Measurements from ENCODE around the gene C16orf92.

C16orf92 gene

GRCh38 chr16:30002614-30003346 is 20.2 kb upstream of the C16orf92 start:
- Histone ChIP-seq H4K8ac (ENCODE audit: low read depth, low read length) (no peak overlapping the region), H4K5ac (ENCODE audit: low read length) (no peak overlapping the region), H3K23ac (ENCODE audit: low read length) (no peak overlapping the region), H3K56ac (ENCODE audit: low read length) (no peak overlapping the region), H2AK5ac (ENCODE audit: low read length) (no peak overlapping the region), H2BK15ac (replicated peaks; ENCODE audit: low read depth) (no peak overlapping the region), H3K4me1 (ENCODE audit: control insufficient read depth, low read depth, low read length) (no peaks in the 10 kb centered on the region), H3K4ac (ENCODE audit: low read depth, low read length) (no peak overlapping the region), H3K79me1 (ENCODE audit: low read length) (peaks cover 1% of the 10 kb centered on the region), H3K27ac (ENCODE audit: low read depth, low read length) (no peak overlapping the region), H3K4me3 (ENCODE audit: low read length) (no peak overlapping the region), H3K18ac (ENCODE audit: low read length) (no peak overlapping the region), H3K27me3 (ENCODE audit: insufficient read depth, low read length, poor library complexity) (no peaks in the 10 kb centered on the region), H3K4me2 (ENCODE audit: low read length) (no peak overlapping the region), H2BK120ac (ENCODE audit: low read depth, low read length) (no peak overlapping the region), H3K79me2 (ENCODE audit: control insufficient read depth, insufficient read depth, low read length) (no peaks in the 10 kb centered on the region), H3K36me3 (ENCODE audit: control insufficient read depth, insufficient read depth, low read length) (peaks cover 2% of the 10 kb centered on the region), H2BK5ac (ENCODE audit: low read length) (no peak overlapping the region), H3K9ac (ENCODE audit: low read length) (no peak overlapping the region)
- WGBS (ENCODE audit: extremely low coverage, insufficient coverage, low lambda C conversion rate): no CpG with 5 or more reads among the region's 19 CpGs
- no peak for DNase-seq

- H3K36me3 ChIP-seq (ENCODE audit: control insufficient read depth, insufficient read depth, low read length): peaks cover 2% of the 10 kb centered on the region
- no peak overlapping the region for H3K4me3 ChIP-seq (ENCODE audit: low read length)
- no peak overlapping the region for H4K5ac ChIP-seq (ENCODE audit: low read length)
- no peak for DNase-seq
- H3K27me3 ChIP-seq (ENCODE audit: insufficient read depth, low read length, poor library complexity): no peaks in the 10 kb centered on the region
- H2BK5ac ChIP-seq (ENCODE audit: low read length): no peak overlapping the region
- H4K8ac ChIP-seq (ENCODE audit: low read depth, low read length): no peak overlapping the region
- H3K56ac ChIP-seq (ENCODE audit: low read length): no peak overlapping the region
- no CpG with 5 or more reads among the region's 17 CpGs for WGBS (ENCODE audit: extremely low coverage, insufficient coverage, low lambda C conversion rate)
- no peak overlapping the region for H3K9ac ChIP-seq (ENCODE audit: low read length)
- H3K79me2 ChIP-seq (ENCODE audit: control insufficient read depth, insufficient read depth, low read length): no peaks in the 10 kb centered on the region
- no peak overlapping the region for H3K4me2 ChIP-seq (ENCODE audit: low read length)
- H2AK5ac ChIP-seq (ENCODE audit: low read length): no peak overlapping the region
- H3K27ac ChIP-seq (ENCODE audit: low read depth, low read length): no peak overlapping the region
- H3K18ac ChIP-seq (ENCODE audit: low read length): no peak overlapping the region
- no peak overlapping the region for H3K23ac ChIP-seq (ENCODE audit: low read length)
- no peak overlapping the region for H2BK15ac ChIP-seq (replicated peaks; ENCODE audit: low read depth)
- H3K79me1 ChIP-seq (ENCODE audit: low read length): peaks cover 1% of the 10 kb centered on the region
- no peak overlapping the region for H3K4ac ChIP-seq (ENCODE audit: low read depth, low read length)
- no peaks in the 10 kb centered on the region for H3K4me1 ChIP-seq (ENCODE audit: control insufficient read depth, low read depth, low read length)
- no peak overlapping the region for H2BK120ac ChIP-seq (ENCODE audit: low read depth, low read length)
Observed at GRCh38 chr16:30003670-30004423, 19.2 kb upstream of the C16orf92 start.

DNA sequence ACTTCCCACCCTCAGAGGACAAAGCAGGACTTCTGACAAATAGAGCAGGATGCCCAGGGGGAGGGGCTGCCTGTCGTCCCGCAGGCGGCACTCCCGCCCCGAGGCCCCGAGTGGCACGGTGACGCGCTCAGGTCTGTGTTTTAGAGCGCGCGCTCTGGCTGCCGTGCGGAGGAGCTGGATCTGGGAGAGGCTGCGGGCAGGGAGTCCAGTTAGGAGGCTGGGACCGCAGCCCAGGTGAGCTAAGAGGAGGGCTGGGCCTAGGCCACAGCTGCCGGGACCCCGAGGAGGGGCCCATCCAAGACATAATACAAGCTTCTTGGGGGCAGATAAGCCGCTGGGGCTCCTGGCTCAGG is 18.6 kb upstream of the C16orf92 start:
- no CpG with 5 or more reads among the region's 19 CpGs for WGBS (ENCODE audit: extremely low coverage, insufficient coverage, low lambda C conversion rate)

GRCh38 chr16:30004811-30005242 is 18.2 kb upstream of the C16orf92 start:
- WGBS (ENCODE audit: extremely low coverage, insufficient coverage, low lambda C conversion rate): no CpG with 5 or more reads among the region's 11 CpGs
- no peak overlapping the region for H3K4me3 ChIP-seq (ENCODE audit: low read length)

More for the DNA sequence above, 18.6 kb upstream of the C16orf92 start:
- no peaks in the 10 kb centered on the region for H3K79me1 ChIP-seq (ENCODE audit: low read length)
- no peaks in the 10 kb centered on the region for H3K79me2 ChIP-seq (ENCODE audit: control insufficient read depth, insufficient read depth, low read length)
- no peaks in the 10 kb centered on the region for H3K4me1 ChIP-seq (ENCODE audit: control insufficient read depth, low read depth, low read length)
- H2BK5ac ChIP-seq (ENCODE audit: low read length): no peak overlapping the region
- no peak overlapping the region for H3K4ac ChIP-seq (ENCODE audit: low read depth, low read length)
- no peak for DNase-seq
- no peak overlapping the region for H3K27ac ChIP-seq (ENCODE audit: low read depth, low read length)
- no peak overlapping the region for H3K56ac ChIP-seq (ENCODE audit: low read length)
- no peak overlapping the region for H2BK15ac ChIP-seq (replicated peaks; ENCODE audit: low read depth)
- no peak overlapping the region for H2BK120ac ChIP-seq (ENCODE audit: low read depth, low read length)
- no peak overlapping the region for H3K4me3 ChIP-seq (ENCODE audit: low read length)
- no peak overlapping the region for H3K9ac ChIP-seq (ENCODE audit: low read length)
- H2AK5ac ChIP-seq (ENCODE audit: low read length): no peak overlapping the region
- peaks cover 2% of the 10 kb centered on the region for H3K36me3 ChIP-seq (ENCODE audit: control insufficient read depth, insufficient read depth, low read length)
- no peak overlapping the region for H4K8ac ChIP-seq (ENCODE audit: low read depth, low read length)
- H3K27me3 ChIP-seq (ENCODE audit: insufficient read depth, low read length, poor library complexity): no peaks in the 10 kb centered on the region
- no peak overlapping the region for H3K4me2 ChIP-seq (ENCODE audit: low read length)
- no peak overlapping the region for H3K23ac ChIP-seq (ENCODE audit: low read length)
- no peak overlapping the region for H3K18ac ChIP-seq (ENCODE audit: low read length)
- H4K5ac ChIP-seq (ENCODE audit: low read length): no peak overlapping the region

DNA sequence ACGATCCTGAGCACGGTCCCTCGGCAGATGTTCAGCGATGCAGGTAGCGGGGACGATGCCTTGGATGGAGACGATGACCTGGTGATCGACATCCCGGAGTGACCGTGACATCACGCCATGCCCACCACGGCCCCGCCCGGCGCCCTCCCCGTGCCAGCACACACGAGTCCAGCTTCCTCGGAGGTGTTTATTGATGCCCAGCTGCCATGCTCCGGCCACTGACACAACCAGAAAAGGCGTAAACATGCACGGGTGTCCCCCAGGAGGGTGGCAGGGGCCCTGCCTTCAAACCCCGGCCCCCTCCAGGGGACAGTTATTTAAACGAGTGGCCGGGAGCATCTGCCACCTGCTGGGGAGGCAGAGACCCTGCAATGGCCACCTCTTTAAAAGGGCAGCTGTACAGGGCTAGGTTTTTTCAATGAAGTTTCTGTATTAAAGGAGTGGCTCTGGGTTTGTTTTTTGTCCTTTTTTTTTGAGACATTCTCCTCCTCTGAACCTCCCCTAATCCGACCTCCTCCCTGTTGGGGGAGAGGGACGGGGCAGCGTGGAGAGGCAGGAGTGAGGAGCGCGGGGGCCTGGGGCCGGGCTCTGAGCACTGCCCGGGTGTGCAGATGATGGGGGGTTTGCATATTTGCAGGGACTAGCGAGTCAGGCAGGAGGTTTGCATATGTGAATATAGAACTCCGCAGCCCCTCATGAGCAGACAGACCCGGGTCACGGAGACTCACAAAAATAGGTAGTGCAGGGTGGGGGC is 17.5 kb upstream of the C16orf92 start:
- H2BK120ac ChIP-seq (ENCODE audit: low read depth, low read length): no peak overlapping the region
- H3K18ac ChIP-seq (ENCODE audit: low read length): no peak overlapping the region
- H4K8ac ChIP-seq (ENCODE audit: low read depth, low read length): no peak overlapping the region
- no peak overlapping the region for H3K56ac ChIP-seq (ENCODE audit: low read length)
- H3K79me1 ChIP-seq (ENCODE audit: low read length): no peaks in the 10 kb centered on the region
- H3K79me2 ChIP-seq (ENCODE audit: control insufficient read depth, insufficient read depth, low read length): no peaks in the 10 kb centered on the region
- WGBS (ENCODE audit: extremely low coverage, insufficient coverage, low lambda C conversion rate): no CpG with 5 or more reads among the region's 35 CpGs
- no peak overlapping the region for H4K5ac ChIP-seq (ENCODE audit: low read length)
- H3K9ac ChIP-seq (ENCODE audit: low read length): no peak overlapping the region
- DNase-seq: peak; percentile 48
- no peak overlapping the region for H3K23ac ChIP-seq (ENCODE audit: low read length)
- no peak overlapping the region for H2BK5ac ChIP-seq (ENCODE audit: low read length)
- peaks cover 2% of the 10 kb centered on the region for H3K36me3 ChIP-seq (ENCODE audit: control insufficient read depth, insufficient read depth, low read length)
- no peak overlapping the region for H3K4me3 ChIP-seq (ENCODE audit: low read length)
- no peak overlapping the region for H2BK15ac ChIP-seq (replicated peaks; ENCODE audit: low read depth)
- H3K4ac ChIP-seq (ENCODE audit: low read depth, low read length): no peak overlapping the region
- no peak overlapping the region for H3K27ac ChIP-seq (ENCODE audit: low read depth, low read length)
- H2AK5ac ChIP-seq (ENCODE audit: low read length): no peak overlapping the region
- no peak overlapping the region for H3K4me2 ChIP-seq (ENCODE audit: low read length)
- H3K27me3 ChIP-seq (ENCODE audit: insufficient read depth, low read length, poor library complexity): no peaks in the 10 kb centered on the region
- no peaks in the 10 kb centered on the region for H3K4me1 ChIP-seq (ENCODE audit: control insufficient read depth, low read depth, low read length)

More at GRCh38 chr16:30004811-30005242, 18.2 kb upstream of the C16orf92 start:
- H3K56ac ChIP-seq (ENCODE audit: low read length): no peak overlapping the region
- no peak overlapping the region for H2BK5ac ChIP-seq (ENCODE audit: low read length)
- no peak overlapping the region for H3K4me2 ChIP-seq (ENCODE audit: low read length)
- no peak overlapping the region for H3K18ac ChIP-seq (ENCODE audit: low read length)
- peaks cover 2% of the 10 kb centered on the region for H3K36me3 ChIP-seq (ENCODE audit: control insufficient read depth, insufficient read depth, low read length)
- no peak overlapping the region for H2BK15ac ChIP-seq (replicated peaks; ENCODE audit: low read depth)
- no peaks in the 10 kb centered on the region for H3K4me1 ChIP-seq (ENCODE audit: control insufficient read depth, low read depth, low read length)
- H3K23ac ChIP-seq (ENCODE audit: low read length): no peak overlapping the region
- H2BK120ac ChIP-seq (ENCODE audit: low read depth, low read length): no peak overlapping the region
- no peak overlapping the region for H4K5ac ChIP-seq (ENCODE audit: low read length)
- no peak overlapping the region for H3K4ac ChIP-seq (ENCODE audit: low read depth, low read length)
- no peak overlapping the region for H3K9ac ChIP-seq (ENCODE audit: low read length)
- no peaks in the 10 kb centered on the region for H3K27me3 ChIP-seq (ENCODE audit: insufficient read depth, low read length, poor library complexity)
- no peaks in the 10 kb centered on the region for H3K79me1 ChIP-seq (ENCODE audit: low read length)
- H3K27ac ChIP-seq (ENCODE audit: low read depth, low read length): no peak overlapping the region
- DNase-seq: no peak
- H3K79me2 ChIP-seq (ENCODE audit: control insufficient read depth, insufficient read depth, low read length): no peaks in the 10 kb centered on the region
- no peak overlapping the region for H2AK5ac ChIP-seq (ENCODE audit: low read length)
- H4K8ac ChIP-seq (ENCODE audit: low read depth, low read length): no peak overlapping the region
